Lower lobe of right lung (tissue), 2 donors: Measurements from ENCODE around the gene DRC7. TPM values are rescaled to one million over a fixed set of nuclear protein-coding genes. Genes with fewer than 3 reads are reported as not detected.
A peak's percentile ranks its signal among the peaks of the same experiment; 100 is the strongest.

Experiments used
- ATAC-seq, 2 donors: fragments of 200-7000 bp; cut with Tn5 transposase; one replicate each; pipeline ENCODE4 v1.9.1; 2020 to 2022; ENCODE audit warnings: mild to moderate bottlenecking in 2 of 2, moderate library complexity in 2 of 2
- DNase-seq: peaks from one replicate; pipeline ENCODE4 v3.0.0-alpha.2; 2020
- H3K27ac ChIP-seq: fragments of 200-600 bp; one replicate; pipeline ENCODE4 v1.8.0; 2022
- H3K27me3 ChIP-seq: fragments of 200-600 bp; one replicate; pipeline ENCODE4 v1.8.0; 2022; ENCODE audit warnings: low read depth
- H3K36me3 ChIP-seq: fragments of 200-600 bp; one replicate; pipeline ENCODE4 v1.8.0; 2022; ENCODE audit warnings: mild to moderate bottlenecking
- H3K4me1 ChIP-seq: fragments of 200-600 bp; one replicate; pipeline ENCODE4 v1.8.0; 2022
- H3K4me3 ChIP-seq: fragments of 200-600 bp; one replicate; pipeline ENCODE4 v1.8.0; 2022; ENCODE audit warnings: mild to moderate bottlenecking
- H3K9me3 ChIP-seq: fragments of 200-600 bp; one replicate; pipeline ENCODE4 v1.8.0; 2022
- CTCF ChIP-seq: fragments of 200-600 bp; IDR thresholded peaks from one replicate; pipeline ENCODE4 v1.8.0; 2022; ENCODE audit warnings: antibody characterized with exemption, mild to moderate bottlenecking
- intact Hi-C: fragments of 100-400 bp; cut with DNase I; formaldehyde crosslinking; loops from one replicate; pipeline ENCODE4 v1.11.0; 2022
- total RNA-seq: library from RNA; stranded (reverse); fragmentation: NEBNext Ultra II Directional; extraction: Animal tissue kit (Norgen Biotek cat#: 25700); gene quantifications from one replicate; pipeline ENCODE4 v1.2.1, GENCODE V29; 2021
- donor health status: DM: no; HTN: yes; CAD: no; lungs with severe emphysema.

The DRC7 gene
- total RNA-seq, 1 donor from 2014 or later: 4.3 TPM

GRCh38 chr16:57756424-57757325, 62.1 kb downstream of the DRC7 start:
- H3K27ac ChIP-seq: no peak overlapping the region
- H3K27me3 ChIP-seq: no peaks in the 10 kb centered on the region
- peaks cover 12% of the 10 kb centered on the region for H3K4me1 ChIP-seq
- DNase-seq (peak; percentile 43), ATAC-seq (peak in 1 of 2 donors; percentile 5)
- intact Hi-C loops: no loop called here
- H3K4me3 ChIP-seq: no peak overlapping the region
- no peaks in the 10 kb centered on the region for H3K9me3 ChIP-seq
- no peak for TF ChIP-seq CTCF
- peaks cover 62% of the 10 kb centered on the region for H3K36me3 ChIP-seq

GRCh38 chr16:57757326-57757786, 62.8 kb downstream of the DRC7 start:
- Histone ChIP-seq H3K4me1 (peaks cover 12% of the 10 kb centered on the region), H3K9me3 (no peaks in the 10 kb centered on the region), H3K36me3 (peaks cover 62% of the 10 kb centered on the region), H3K27ac (peak overlapping the region; percentile 49), H3K4me3 (no peak overlapping the region), H3K27me3 (no peaks in the 10 kb centered on the region)
- intact Hi-C loops: no loop called here
- peak; percentile 97 for TF ChIP-seq CTCF
- peak; percentile 89 to 91 for ATAC-seq
- DNase-seq: peak; percentile 90

- H3K27me3 ChIP-seq: no peaks in the 10 kb centered on the region
- H3K4me3 ChIP-seq: no peak overlapping the region
- peaks cover 12% of the 10 kb centered on the region for H3K4me1 ChIP-seq
- ATAC-seq (no peak), DNase-seq (peak; percentile 23)
- no peaks in the 10 kb centered on the region for H3K9me3 ChIP-seq
- intact Hi-C loops: no loop called here
- peak overlapping the region; percentile 49 for H3K27ac ChIP-seq
- TF ChIP-seq CTCF: no peak
- H3K36me3 ChIP-seq: peaks cover 64% of the 10 kb centered on the region
Observed at GRCh38 chr16:57757883-57758282, 63.3 kb downstream of the DRC7 start.

- peaks cover 65% of the 10 kb centered on the region for H3K36me3 ChIP-seq
- H3K4me3 ChIP-seq: no peak overlapping the region
- intact Hi-C loops: no loop called here
- TF ChIP-seq CTCF: no peak
- peaks cover 12% of the 10 kb centered on the region for H3K4me1 ChIP-seq
- ATAC-seq: no peak
- H3K27ac ChIP-seq: peak overlapping the region; percentile 49
- no peaks in the 10 kb centered on the region for H3K27me3 ChIP-seq
- peak; percentile 45 for DNase-seq
- H3K9me3 ChIP-seq: no peaks in the 10 kb centered on the region
Observed at GRCh38 chr16:57758331-57759117, 63.9 kb downstream of the DRC7 start.

- no peak for ATAC-seq
- DNase-seq: peak; percentile 43
- H3K36me3 ChIP-seq: peaks cover 68% of the 10 kb centered on the region
- H3K27ac ChIP-seq: peak overlapping the region; percentile 11
- no peaks in the 10 kb centered on the region for H3K9me3 ChIP-seq
- no peaks in the 10 kb centered on the region for H3K27me3 ChIP-seq
- intact Hi-C loops: no loop called here
- H3K4me1 ChIP-seq: peaks cover 12% of the 10 kb centered on the region
- H3K4me3 ChIP-seq: no peak overlapping the region
- TF ChIP-seq CTCF: no peak
Observed at GRCh38 chr16:57759131-57759530, 64.5 kb downstream of the DRC7 start.
